HEK293 (cell line): ENCODE measurements around the gene LETM1.

Experiments
- CTCF ChIA-PET: fragments of 350-600 bp; formaldehyde crosslinking; extraction: SDS; loops from one replicate; lab custom pipeline; 2021; ENCODE audit warnings: antibody characterized with exemption; lab: Yijun Ruan, JAX
- POLR2A ChIA-PET: fragments of 300-600 bp; formaldehyde crosslinking; extraction: SDS; loops from one replicate; lab custom pipeline; 2020; ENCODE audit warnings: antibody characterized with exemption, inconsistent platforms; lab: Yijun Ruan, JAX
- H3K27ac ChIP-seq: fragments of 200-500 bp; sonication (Bioruptor generic); 2 replicates; pipeline ENCODE4 v1.5.1; 2014; ENCODE audit warnings: low read depth, low read length, control low read depth, inconsistent platforms; ENCODE audit errors: extremely low read depth
- H3K36me3 ChIP-seq, 2 experiments: fragments of 200-500 bp in 1 of 2; sonication (Bioruptor generic) in 1 of 2; 1 replicate in 1 of 2; 2 replicates in 1 of 2; pipeline ENCODE4 v1.5.1; 2014 to 2017; ENCODE audit warnings: inconsistent platforms in 2 of 2, low read length in 2 of 2; ENCODE audit not compliant: control insufficient read depth in 2 of 2, insufficient read depth in 1 of 2
- H3K4me1 ChIP-seq: fragments of 200-500 bp; sonication (Bioruptor generic); 2 replicates; pipeline ENCODE4 v1.5.1; 2014; ENCODE audit warnings: mild to moderate bottlenecking, low read length, inconsistent platforms; ENCODE audit not compliant: control insufficient read depth, insufficient read depth
- H3K4me3 ChIP-seq: 2 replicates; pipeline ENCODE4 v1.5.1; 2011; ENCODE audit warnings: low read depth, mild to moderate bottlenecking, control low read depth, low read length, moderate library complexity
- H3K9me3 ChIP-seq: fragments of 200-500 bp; sonication (Bioruptor generic); 2 replicates; pipeline ENCODE4 v1.5.1; 2014; ENCODE audit warnings: low read depth, low read length, inconsistent platforms; ENCODE audit not compliant: control insufficient read depth, insufficient read depth
- ELK4 ChIP-seq: IDR thresholded peaks from 2 replicates; pipeline ENCODE4 v1.6.1; 2011; ENCODE audit warnings: mild to moderate bottlenecking, low read depth, low read length, borderline replicate concordance
- GLI2 ChIP-seq: fragments of 450-650 bp; formaldehyde crosslinking; IDR thresholded peaks from 2 replicates; pipeline ENCODE4; 2017; ENCODE audit warnings: missing biosample characterization, missing genetic modification characterization, low read depth, borderline replicate concordance
- HIC1 ChIP-seq: fragments of 450-650 bp; formaldehyde crosslinking; IDR thresholded peaks from 2 replicates; pipeline ENCODE4 v1.5.1; 2016; ENCODE audit warnings: missing biosample characterization, missing genetic modification characterization
- KLF7 ChIP-seq: fragments of 450-650 bp; formaldehyde crosslinking; IDR thresholded peaks from 2 replicates; pipeline ENCODE4 v1.5.1; 2016; ENCODE audit warnings: missing biosample characterization, missing genetic modification characterization, borderline replicate concordance
- PRDM6 ChIP-seq: fragments of 450-650 bp; formaldehyde crosslinking; IDR thresholded peaks from 2 replicates; pipeline ENCODE4 v1.5.1; 2017; ENCODE audit warnings: missing biosample characterization, missing genetic modification characterization
- SCRT2 ChIP-seq: fragments of 450-650 bp; formaldehyde crosslinking; IDR thresholded peaks from 2 replicates; pipeline ENCODE4 v1.5.1; 2016; ENCODE audit warnings: missing biosample characterization, missing genetic modification characterization
- SP3 ChIP-seq: fragments of 450-650 bp; formaldehyde crosslinking; IDR thresholded peaks from 2 replicates; pipeline ENCODE4 v1.5.1; 2016; ENCODE audit warnings: missing biosample characterization, missing genetic modification characterization
- ZBTB8A ChIP-seq: fragments of 450-650 bp; formaldehyde crosslinking; IDR thresholded peaks from 2 replicates; pipeline ENCODE4 v1.5.1; 2016; ENCODE audit warnings: missing biosample characterization, missing genetic modification characterization
- ZFP3 ChIP-seq: fragments of 450-650 bp; formaldehyde crosslinking; IDR thresholded peaks from 2 replicates; pipeline ENCODE4 v1.5.1; 2016; ENCODE audit warnings: low read depth, missing biosample characterization, missing genetic modification characterization
- ZNF112 ChIP-seq: fragments of 450-650 bp; formaldehyde crosslinking; IDR thresholded peaks from 2 replicates; pipeline ENCODE4 v1.5.0; 2017; ENCODE audit warnings: missing biosample characterization, missing genetic modification characterization
- ZNF121 ChIP-seq: fragments of 450-650 bp; formaldehyde crosslinking; IDR thresholded peaks from 2 replicates; pipeline ENCODE4 v1.5.1; 2016; ENCODE audit warnings: missing biosample characterization, missing genetic modification characterization
- ZNF274 ChIP-seq, 2 experiments: fragments of 200-500 bp in 1 of 2; fragments of 450-650 bp in 1 of 2; sonication (Bioruptor generic) in 1 of 2; formaldehyde crosslinking in 1 of 2; IDR thresholded peaks; 2 replicates each; pipeline versions ENCODE4 v1.5.1 to v1.6.1; 2014 to 2016; ENCODE audit warnings: borderline replicate concordance in 1 of 2, inconsistent platforms in 1 of 2, low read length in 1 of 2, missing biosample characterization in 1 of 2, missing genetic modification characterization in 1 of 2
- ZNF394 ChIP-seq: fragments of 450-650 bp; formaldehyde crosslinking; IDR thresholded peaks from 2 replicates; pipeline ENCODE4 v1.5.1; 2016; ENCODE audit warnings: missing biosample characterization, missing genetic modification characterization, mild to moderate bottlenecking, moderate library complexity, borderline replicate concordance
- ZNF596 ChIP-seq: fragments of 450-650 bp; IDR thresholded peaks from 2 replicates; pipeline ENCODE4 v1.5.0; 2018; ENCODE audit warnings: missing biosample characterization, mild to moderate bottlenecking, missing genetic modification characterization, moderate library complexity
- ZNF626 ChIP-seq: fragments of 450-650 bp; sonication (Bioruptor Pico); formaldehyde crosslinking; IDR thresholded peaks from 2 replicates; pipeline ENCODE4 v1.5.1; 2018; ENCODE audit warnings: missing biosample characterization, missing genetic modification characterization, inconsistent platforms
- ZNF629 ChIP-seq: fragments of 450-650 bp; formaldehyde crosslinking; IDR thresholded peaks from 2 replicates; pipeline ENCODE4 v1.5.1; 2017; ENCODE audit warnings: missing biosample characterization, missing genetic modification characterization
- ZNF664 ChIP-seq: fragments of 450-650 bp; formaldehyde crosslinking; IDR thresholded peaks from 2 replicates; pipeline ENCODE4 v1.5.1; 2016; ENCODE audit warnings: missing biosample characterization, missing genetic modification characterization
- ZNF747 ChIP-seq: fragments of 450-650 bp; formaldehyde crosslinking; IDR thresholded peaks from 2 replicates; pipeline ENCODE4 v1.5.1; 2016; ENCODE audit warnings: missing biosample characterization, missing genetic modification characterization
- ZNF76 ChIP-seq: fragments of 450-650 bp; formaldehyde crosslinking; IDR thresholded peaks from 2 replicates; pipeline ENCODE4; 2016; ENCODE audit warnings: low read depth, missing biosample characterization, missing genetic modification characterization, borderline replicate concordance
- ZSCAN4 ChIP-seq: fragments of 450-650 bp; formaldehyde crosslinking; IDR thresholded peaks from 2 replicates; pipeline ENCODE4 v1.5.1; 2017; ENCODE audit warnings: missing biosample characterization, missing genetic modification characterization
- ZSCAN5A ChIP-seq: fragments of 450-650 bp; formaldehyde crosslinking; IDR thresholded peaks from 2 replicates; pipeline ENCODE4 v1.5.1; 2016; ENCODE audit warnings: missing biosample characterization, missing genetic modification characterization

LETM1 gene

GRCh38 chr4:1824746-1825145 lies 31.2 kb downstream of the LETM1 start:
- no peak overlapping the region for H3K27ac ChIP-seq
- H3K4me3 ChIP-seq = no peak overlapping the region
- no peaks in the 10 kb centered on the region for H3K4me1 ChIP-seq
- peaks cover 0 to 70% of the 10 kb centered on the region in 2 experiments; a peak in 2 of 3 replicates for H3K36me3 ChIP-seq
- H3K9me3 ChIP-seq = no peaks in the 10 kb centered on the region
- no peak for TF ChIP-seq ZNF629
- ChIA-PET POLR2A (no interaction called here), CTCF (no interaction called here)

GRCh38 chr4:1823545-1823932 lies 32.4 kb downstream of the LETM1 start:
- TF ChIP-seq KLF7 (tag by site-specific recombination) (no peak), GLI2 (no peak), ZNF626 (tag by site-specific recombination) (no peak), ZBTB8A (no peak), ZSCAN4 (tag by site-specific recombination) (no peak), ZNF394 (tag by site-specific recombination) (no peak), SP3 (tag by site-specific recombination) (no peak), SCRT2 (tag by site-specific recombination) (no peak), ZNF76 (tag by site-specific recombination) (no peak), PRDM6 (tag by site-specific recombination) (no peak), ELK4 (no peak)
- no peak overlapping the region for H3K27ac ChIP-seq
- CTCF ChIA-PET = no interaction called here
- H3K4me3 ChIP-seq = no peak overlapping the region
- H3K36me3 ChIP-seq = peaks cover 4 to 77% of the 10 kb centered on the region in 2 experiments; a peak in 2 of 3 replicates
- no peaks in the 10 kb centered on the region for H3K9me3 ChIP-seq
- POLR2A ChIA-PET = no interaction called here
- no peaks in the 10 kb centered on the region for H3K4me1 ChIP-seq

- Histone ChIP-seq H3K36me3 (peaks cover 5 to 81% of the 10 kb centered on the region in 2 experiments; a peak in 2 of 3 replicates), H3K27ac (no peak overlapping the region), H3K4me1 (no peaks in the 10 kb centered on the region), H3K4me3 (no peak overlapping the region), H3K9me3 (no peaks in the 10 kb centered on the region)
- ChIA-PET POLR2A (no interaction called here), CTCF (no interaction called here)
- no peak for TF ChIP-seq ZNF747 (tag by site-specific recombination)
- TF ChIP-seq ZNF121 (tag by site-specific recombination) = no peak
- no peak for TF ChIP-seq ZSCAN5A (tag by site-specific recombination)
- TF ChIP-seq ZNF596 (tag by site-specific recombination) = no peak
- TF ChIP-seq ZNF112 (tag by site-specific recombination) = no peak
- TF ChIP-seq ZFP3 (tag by site-specific recombination) = no peak
- no peak for TF ChIP-seq ZNF664
- no peak for TF ChIP-seq HIC1 (tag by site-specific recombination)
- no peak for TF ChIP-seq ZNF274 (IDR thresholded peaks at IDR 0.05; ENCODE audit: low read length)
- no peak for TF ChIP-seq ZNF274 (tag by site-specific recombination; IDR thresholded peaks at IDR 0.05; ENCODE audit: borderline replicate concordance)
These were observed 33.1 kb downstream of the LETM1 start for GRCh38 chr4:1822568-1823544.
